HepG2 (cell line): Measurements from ENCODE around the gene PDCD2L. TPM values are rescaled to one million over a fixed set of nuclear protein-coding genes. Genes with fewer than 3 reads are reported as not detected.

Experiments used
- DPF2 ChIP-seq: sonication (generic); formaldehyde crosslinking; IDR thresholded peaks from 2 replicates; pipeline ENCODE4 v1.4.0; 2020; ENCODE audit warnings: mild to moderate bottlenecking, low read depth, missing genetic modification reagents, borderline replicate concordance
- FIP1L1 ChIP-seq: fragments of 200-400 bp; formaldehyde crosslinking; IDR thresholded peaks from 2 replicates; pipeline ENCODE4 v1.6.1; 2018; ENCODE audit warnings: low read depth, mild to moderate bottlenecking, low read length, moderate library complexity, borderline replicate concordance; ENCODE audit not compliant: insufficient read depth
- MATR3 ChIP-seq: sonication (generic); formaldehyde crosslinking; IDR thresholded peaks from 2 replicates; pipeline ENCODE4 v1.4.0; 2020; ENCODE audit warnings: missing genetic modification reagents
- MEIS1 ChIP-seq: sonication (generic); formaldehyde crosslinking; IDR thresholded peaks from 2 replicates; pipeline ENCODE4 v1.9.0; 2021; ENCODE audit warnings: mild to moderate bottlenecking, missing genetic modification reagents, moderate library complexity, borderline replicate concordance
- SPEN ChIP-seq: sonication (generic); formaldehyde crosslinking; IDR thresholded peaks from 2 replicates; pipeline ENCODE4 v1.5.1; 2020; ENCODE audit warnings: low read depth, mild to moderate bottlenecking, missing genetic modification reagents
- SUZ12 ChIP-seq: fragments of 150-350 bp; IDR thresholded peaks from 2 replicates; pipeline ENCODE4 v1.6.1; 2014; ENCODE audit warnings: low read depth, low read length
- ZNF282 ChIP-seq: fragments of 450-650 bp; IDR thresholded peaks from 2 replicates; pipeline ENCODE4 v1.6.1; 2018; ENCODE audit not compliant: partially characterized antibody
- polyA plus RNA-seq, 8 experiments: library from polyadenylated mRNA; depleted of rRNA in 3 of 8; stranded (reverse) in 7 of 8; unstranded in 1 of 8; fragments of >200 nt; fragmentation: Illumina TruSeq in 4 of 8; extraction: Trizol in 4 of 8; gene quantifications; 2 replicates each; pipeline versions ENCODE4 v1.2.1 to v1.2.3, GENCODE V29; 2011 to 2016; ENCODE audit warnings: low read depth in 4 of 8, missing spikeins in 1 of 8, mixed read lengths in 1 of 8; ENCODE audit not compliant: insufficient read depth in 1 of 8
- total RNA-seq, 5 experiments: library from RNA; depleted of rRNA; stranded (reverse); fragments of >200 nt; fragmentation: Illumina TruSeq; extraction: Trizol; gene quantifications; 2 replicates each; pipeline ENCODE4 v1.2.3, GENCODE V29; 2016; ENCODE audit warnings: low read depth in 1 of 5
- TF ChIP-seq, protein P1 (sequence below): sonication (generic); formaldehyde crosslinking; IDR thresholded peaks from 2 replicates; pipeline ENCODE4 v1.5.1; 2020; ENCODE audit warnings: mild to moderate bottlenecking, missing genetic modification reagents, borderline replicate concordance
- TF ChIP-seq, protein P2 (sequence below), 2 experiments: fragments of 450-650 bp in 1 of 2; sonication (generic) in 1 of 2; formaldehyde crosslinking; IDR thresholded peaks; 2 replicates each; pipeline versions ENCODE4 v1.5.0 to v1.8.0; 2020 to 2022; ENCODE audit warnings: mild to moderate bottlenecking in 1 of 2, missing genetic modification reagents in 1 of 2

Gene PDCD2L
- total and polyA plus RNA-seq, 2 of the 13 experiments (the other 11 are each of a cell fraction or from before 2014, with no cell fraction given) = 29.3 to 35.2 TPM

DNA sequence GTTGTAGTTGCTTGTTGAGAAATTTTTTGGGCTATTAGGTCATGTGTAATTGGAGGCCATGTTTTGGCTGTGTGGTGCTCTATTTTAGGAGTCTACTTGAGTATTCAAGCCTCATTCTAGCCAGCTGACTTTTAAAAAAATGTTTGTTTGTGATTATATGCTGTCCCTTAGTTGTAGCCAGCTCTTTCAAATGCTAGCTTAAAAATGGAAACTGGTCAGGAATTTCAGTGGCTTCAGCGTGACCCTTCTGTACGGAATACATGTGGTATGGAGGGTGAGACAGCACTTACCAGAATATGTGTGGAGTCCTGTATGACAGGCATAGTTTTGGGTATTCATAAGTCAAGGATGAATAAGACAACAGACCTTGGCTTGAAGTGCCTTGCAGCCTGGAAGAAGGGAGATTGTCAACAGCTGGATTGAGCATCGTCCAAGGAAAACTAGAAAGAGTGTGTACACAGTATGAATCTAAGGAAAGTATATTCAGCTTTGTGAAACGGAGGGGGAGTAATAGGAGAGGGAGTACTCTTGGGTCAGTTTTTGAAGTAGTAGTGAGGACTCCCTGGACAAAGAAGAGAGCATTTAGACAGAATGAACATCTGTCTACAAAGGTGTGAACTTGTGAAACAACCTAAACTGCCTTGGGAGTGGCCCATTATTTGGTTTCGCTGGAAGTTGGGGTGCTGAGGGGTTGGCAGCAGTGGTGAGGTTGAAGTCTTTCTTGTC lies 57.3 kb downstream of the PDCD2L start (continued):
- TF ChIP-seq, protein P1, sequence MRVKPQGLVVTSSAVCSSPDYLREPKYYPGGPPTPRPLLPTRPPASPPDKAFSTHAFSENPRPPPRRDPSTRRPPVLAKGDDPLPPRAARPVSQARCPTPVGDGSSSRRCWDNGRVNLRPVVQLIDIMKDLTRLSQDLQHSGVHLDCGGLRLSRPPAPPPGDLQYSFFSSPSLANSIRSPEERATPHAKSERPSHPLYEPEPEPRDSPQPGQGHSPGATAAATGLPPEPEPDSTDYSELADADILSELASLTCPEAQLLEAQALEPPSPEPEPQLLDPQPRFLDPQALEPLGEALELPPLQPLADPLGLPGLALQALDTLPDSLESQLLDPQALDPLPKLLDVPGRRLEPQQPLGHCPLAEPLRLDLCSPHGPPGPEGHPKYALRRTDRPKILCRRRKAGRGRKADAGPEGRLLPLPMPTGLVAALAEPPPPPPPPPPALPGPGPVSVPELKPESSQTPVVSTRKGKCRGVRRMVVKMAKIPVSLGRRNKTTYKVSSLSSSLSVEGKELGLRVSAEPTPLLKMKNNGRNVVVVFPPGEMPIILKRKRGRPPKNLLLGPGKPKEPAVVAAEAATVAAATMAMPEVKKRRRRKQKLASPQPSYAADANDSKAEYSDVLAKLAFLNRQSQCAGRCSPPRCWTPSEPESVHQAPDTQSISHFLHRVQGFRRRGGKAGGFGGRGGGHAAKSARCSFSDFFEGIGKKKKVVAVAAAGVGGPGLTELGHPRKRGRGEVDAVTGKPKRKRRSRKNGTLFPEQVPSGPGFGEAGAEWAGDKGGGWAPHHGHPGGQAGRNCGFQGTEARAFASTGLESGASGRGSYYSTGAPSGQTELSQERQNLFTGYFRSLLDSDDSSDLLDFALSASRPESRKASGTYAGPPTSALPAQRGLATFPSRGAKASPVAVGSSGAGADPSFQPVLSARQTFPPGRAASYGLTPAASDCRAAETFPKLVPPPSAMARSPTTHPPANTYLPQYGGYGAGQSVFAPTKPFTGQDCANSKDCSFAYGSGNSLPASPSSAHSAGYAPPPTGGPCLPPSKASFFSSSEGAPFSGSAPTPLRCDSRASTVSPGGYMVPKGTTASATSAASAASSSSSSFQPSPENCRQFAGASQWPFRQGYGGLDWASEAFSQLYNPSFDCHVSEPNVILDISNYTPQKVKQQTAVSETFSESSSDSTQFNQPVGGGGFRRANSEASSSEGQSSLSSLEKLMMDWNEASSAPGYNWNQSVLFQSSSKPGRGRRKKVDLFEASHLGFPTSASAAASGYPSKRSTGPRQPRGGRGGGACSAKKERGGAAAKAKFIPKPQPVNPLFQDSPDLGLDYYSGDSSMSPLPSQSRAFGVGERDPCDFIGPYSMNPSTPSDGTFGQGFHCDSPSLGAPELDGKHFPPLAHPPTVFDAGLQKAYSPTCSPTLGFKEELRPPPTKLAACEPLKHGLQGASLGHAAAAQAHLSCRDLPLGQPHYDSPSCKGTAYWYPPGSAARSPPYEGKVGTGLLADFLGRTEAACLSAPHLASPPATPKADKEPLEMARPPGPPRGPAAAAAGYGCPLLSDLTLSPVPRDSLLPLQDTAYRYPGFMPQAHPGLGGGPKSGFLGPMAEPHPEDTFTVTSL (CRISPR knock-in tag) = no peak
- TF ChIP-seq, protein P2, sequence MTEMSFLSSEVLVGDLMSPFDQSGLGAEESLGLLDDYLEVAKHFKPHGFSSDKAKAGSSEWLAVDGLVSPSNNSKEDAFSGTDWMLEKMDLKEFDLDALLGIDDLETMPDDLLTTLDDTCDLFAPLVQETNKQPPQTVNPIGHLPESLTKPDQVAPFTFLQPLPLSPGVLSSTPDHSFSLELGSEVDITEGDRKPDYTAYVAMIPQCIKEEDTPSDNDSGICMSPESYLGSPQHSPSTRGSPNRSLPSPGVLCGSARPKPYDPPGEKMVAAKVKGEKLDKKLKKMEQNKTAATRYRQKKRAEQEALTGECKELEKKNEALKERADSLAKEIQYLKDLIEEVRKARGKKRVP (CRISPR knock-in tag; IDR thresholded peaks at IDR 0.05) = no peak
- TF ChIP-seq MATR3 (no peak), FIP1L1 (no peak), SUZ12 (no peak), SPEN (CRISPR knock-in tag) (no peak), DPF2 (CRISPR knock-in tag) (no peak), ZNF282 (no peak), MEIS1 (CRISPR knock-in tag) (no peak)
- TF ChIP-seq, all 625 proteins: peak for 0
